DOHH2 (cell line): Measurements from ENCODE around the gene SLC6A16.
"Not testable (repeated sequence)": the region's sequence is repeated elsewhere in the genome, so short reads cannot be mapped to it uniquely, and the experiment has no call there.

Experiments used
- H3F3A ChIP-seq: fragments of 200-600 bp; sonication (generic), shearing (Covaris generic); 2 replicates; pipeline ENCODE4 v1.6.0; 2016; ENCODE audit warnings: antibody characterized with exemption, mild to moderate bottlenecking; ENCODE audit not compliant: control insufficient read depth, insufficient read depth
- H3K27ac ChIP-seq: fragments of 200-600 bp; sonication (generic); 2 replicates; pipeline ENCODE4 v1.5.1; 2014; ENCODE audit warnings: low read depth, mild to moderate bottlenecking, low read length, moderate library complexity
- H3K27me3 ChIP-seq: fragments of 200-600 bp; sonication (generic); 2 replicates; pipeline ENCODE4 v1.6.1; 2014; ENCODE audit warnings: mild to moderate bottlenecking, low read length, mixed read lengths; ENCODE audit not compliant: control insufficient read depth
- H3K36me3 ChIP-seq: fragments of 200-600 bp; sonication (generic); 2 replicates; pipeline ENCODE4 v1.6.1; 2014; ENCODE audit warnings: mild to moderate bottlenecking, low read length, moderate library complexity, mixed read lengths; ENCODE audit not compliant: control insufficient read depth
- H3K4me1 ChIP-seq: fragments of 200-600 bp; sonication (generic); 2 replicates; pipeline ENCODE4 v1.6.1; 2014; ENCODE audit warnings: mild to moderate bottlenecking, low read length, mixed read lengths; ENCODE audit not compliant: control insufficient read depth
- H3K4me2 ChIP-seq: fragments of 200-600 bp; sonication (generic); 2 replicates; pipeline ENCODE4 v1.6.0; 2014; ENCODE audit warnings: mild to moderate bottlenecking, low read length, moderate library complexity
- H3K4me3 ChIP-seq: fragments of 200-600 bp; sonication (generic); 2 replicates; pipeline ENCODE4 v1.5.1; 2014; ENCODE audit warnings: mild to moderate bottlenecking, low read length, mixed read lengths
- H3K79me2 ChIP-seq: fragments of 200-600 bp; sonication (generic); 2 replicates; pipeline ENCODE4 v1.6.1; 2014; ENCODE audit warnings: mild to moderate bottlenecking, low read length, mixed read lengths; ENCODE audit not compliant: control insufficient read depth
- H3K9me2 ChIP-seq: fragments of 200-600 bp; sonication (generic); replicated peaks from 2 replicates; pipeline ENCODE4 v1.6.1; 2014; ENCODE audit warnings: mild to moderate bottlenecking, low read length, mixed read lengths; ENCODE audit not compliant: control insufficient read depth
- H3K9me3 ChIP-seq: fragments of 200-600 bp; sonication (generic); 2 replicates; pipeline ENCODE4 v1.6.1; 2014; ENCODE audit warnings: antibody characterized with exemption, low read length, mixed read lengths; ENCODE audit not compliant: control insufficient read depth, insufficient read depth
- H4K20me1 ChIP-seq: fragments of 200-600 bp; sonication (generic); 2 replicates; pipeline ENCODE4 v1.6.0; 2014; ENCODE audit warnings: low read depth, mild to moderate bottlenecking, antibody characterized with exemption, low read length, moderate library complexity; ENCODE audit not compliant: control insufficient read depth, insufficient read depth
- EZH2phosphoT487 ChIP-seq: fragments of 200-600 bp; sonication (generic); IDR thresholded peaks from 2 replicates; pipeline ENCODE4 v1.6.1; 2017; ENCODE audit warnings: borderline replicate concordance, mild to moderate bottlenecking, antibody characterized with exemption, low read length, moderate library complexity, mixed read lengths
- TF ChIP-seq, protein P1 (sequence below): fragments of 200-600 bp; sonication (generic); IDR thresholded peaks from one replicate; pipeline ENCODE4 v1.5.1; 2014; ENCODE audit warnings: antibody characterized with exemption, mild to moderate bottlenecking, low read depth, low read length; ENCODE audit not compliant: poor library complexity, severe bottlenecking

SLC6A16 gene

DNA sequence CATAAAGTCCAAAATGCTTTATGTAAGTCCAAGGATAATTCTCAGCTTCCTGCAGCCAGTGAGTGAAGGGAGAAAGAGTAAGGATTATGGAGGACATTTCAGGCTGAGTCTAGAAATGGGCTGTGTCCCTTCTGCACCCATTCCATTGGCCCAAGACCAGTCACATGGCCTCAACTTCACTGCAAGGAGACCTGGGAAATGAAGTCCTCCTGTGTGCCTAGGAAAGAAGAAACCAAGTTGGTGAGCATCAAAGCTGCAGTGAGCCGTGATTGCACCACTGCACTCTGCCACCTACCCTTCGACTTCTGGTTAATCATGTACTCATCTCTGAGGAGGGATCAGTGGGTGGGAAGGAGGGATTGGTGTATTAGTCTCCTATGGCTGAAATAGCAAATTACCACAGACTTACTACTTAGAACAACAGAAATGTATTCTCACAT is 6.6 kb upstream of the SLC6A16 start:
- no peaks in the 10 kb centered on the region for H4K20me1 ChIP-seq
- H3K27me3 ChIP-seq: no peaks in the 10 kb centered on the region
- no peaks in the 10 kb centered on the region for H3K9me2 ChIP-seq
- no peak for TF ChIP-seq EZH2phosphoT487
- TF ChIP-seq, protein P1, sequence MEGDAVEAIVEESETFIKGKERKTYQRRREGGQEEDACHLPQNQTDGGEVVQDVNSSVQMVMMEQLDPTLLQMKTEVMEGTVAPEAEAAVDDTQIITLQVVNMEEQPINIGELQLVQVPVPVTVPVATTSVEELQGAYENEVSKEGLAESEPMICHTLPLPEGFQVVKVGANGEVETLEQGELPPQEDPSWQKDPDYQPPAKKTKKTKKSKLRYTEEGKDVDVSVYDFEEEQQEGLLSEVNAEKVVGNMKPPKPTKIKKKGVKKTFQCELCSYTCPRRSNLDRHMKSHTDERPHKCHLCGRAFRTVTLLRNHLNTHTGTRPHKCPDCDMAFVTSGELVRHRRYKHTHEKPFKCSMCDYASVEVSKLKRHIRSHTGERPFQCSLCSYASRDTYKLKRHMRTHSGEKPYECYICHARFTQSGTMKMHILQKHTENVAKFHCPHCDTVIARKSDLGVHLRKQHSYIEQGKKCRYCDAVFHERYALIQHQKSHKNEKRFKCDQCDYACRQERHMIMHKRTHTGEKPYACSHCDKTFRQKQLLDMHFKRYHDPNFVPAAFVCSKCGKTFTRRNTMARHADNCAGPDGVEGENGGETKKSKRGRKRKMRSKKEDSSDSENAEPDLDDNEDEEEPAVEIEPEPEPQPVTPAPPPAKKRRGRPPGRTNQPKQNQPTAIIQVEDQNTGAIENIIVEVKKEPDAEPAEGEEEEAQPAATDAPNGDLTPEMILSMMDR: no peak
- H3K79me2 ChIP-seq: peaks cover 54% of the 10 kb centered on the region
- no peaks in the 10 kb centered on the region for H3K9me3 ChIP-seq
- peak overlapping the region; percentile 85 for H3K4me3 ChIP-seq
- H3K27ac ChIP-seq: peak overlapping the region; percentile 97
- H3K4me2 ChIP-seq: peak overlapping the region; percentile 99
- H3F3A ChIP-seq: peaks cover 70% of the 10 kb centered on the region
- peaks cover 87% of the 10 kb centered on the region for H3K4me1 ChIP-seq
- peaks cover 55% of the 10 kb centered on the region for H3K36me3 ChIP-seq

DNA sequence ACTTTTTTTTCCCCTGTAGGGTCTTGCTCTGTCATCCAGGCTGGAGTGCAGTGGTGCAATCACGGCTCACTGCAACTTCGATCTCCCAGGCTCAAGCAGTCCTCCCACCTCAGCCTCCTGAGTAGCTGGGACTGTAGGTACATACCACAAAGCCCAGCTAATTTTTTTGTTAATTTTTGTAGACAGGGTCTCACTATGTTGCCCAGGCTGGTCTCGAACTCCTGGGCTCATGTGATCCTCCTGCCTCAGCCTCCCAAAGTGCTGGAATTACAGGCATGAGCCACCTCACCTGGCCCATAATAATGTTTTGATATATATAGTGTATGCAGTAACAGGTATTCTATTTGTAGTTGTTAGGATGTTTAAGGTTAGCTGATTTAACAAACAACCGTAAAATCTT is 6.2 kb upstream of the SLC6A16 start:
- Histone ChIP-seq H3K36me3 (peaks cover 50% of the 10 kb centered on the region), H3K27ac (peak overlapping the region; percentile 97), H3K4me1 (peaks cover 88% of the 10 kb centered on the region), H3K4me2 (peak overlapping the region; percentile 99), H3K4me3 (peak overlapping the region; percentile 85), H3F3A (peaks cover 70% of the 10 kb centered on the region), H3K79me2 (peaks cover 49% of the 10 kb centered on the region)
- H3K9me3 ChIP-seq, H4K20me1 ChIP-seq, H3K27me3 ChIP-seq, H3K9me2 ChIP-seq: not testable (repeated sequence)

DNA sequence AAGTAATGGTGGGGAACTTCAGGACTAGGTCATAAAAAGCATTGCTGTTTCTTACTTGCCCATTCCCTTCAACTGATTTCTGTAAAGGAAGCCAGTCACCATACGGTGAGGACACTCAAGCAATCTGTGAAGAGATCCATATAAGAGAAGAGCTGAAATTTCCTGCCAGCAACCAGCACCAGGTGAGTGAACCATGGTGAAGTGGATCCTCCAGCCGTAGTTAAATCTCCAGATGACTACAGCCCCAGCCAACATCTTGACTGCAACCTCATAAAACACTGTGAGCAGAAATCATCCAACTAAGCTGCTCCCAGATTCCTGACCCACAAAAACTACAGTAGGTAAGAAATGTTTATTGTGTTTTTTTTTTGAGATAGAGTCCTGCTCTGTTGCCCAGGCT is 3.8 kb upstream of the SLC6A16 start:
- H3K9me2 ChIP-seq: no peaks in the 10 kb centered on the region
- H3F3A ChIP-seq: peaks cover 61% of the 10 kb centered on the region
- H3K27me3 ChIP-seq: no peaks in the 10 kb centered on the region
- peak overlapping the region; percentile 85 for H3K4me3 ChIP-seq
- H3K79me2 ChIP-seq: peaks cover 49% of the 10 kb centered on the region
- peaks cover 1% of the 10 kb centered on the region for H3K9me3 ChIP-seq
- peaks cover 94% of the 10 kb centered on the region for H3K4me1 ChIP-seq
- TF ChIP-seq EZH2phosphoT487: no peak
- TF ChIP-seq, protein P1: no peak
- H3K4me2 ChIP-seq: peak overlapping the region; percentile 99
- H3K36me3 ChIP-seq: peaks cover 39% of the 10 kb centered on the region
- H3K27ac ChIP-seq: peak overlapping the region; percentile 97
- H4K20me1 ChIP-seq: no peaks in the 10 kb centered on the region

DNA sequence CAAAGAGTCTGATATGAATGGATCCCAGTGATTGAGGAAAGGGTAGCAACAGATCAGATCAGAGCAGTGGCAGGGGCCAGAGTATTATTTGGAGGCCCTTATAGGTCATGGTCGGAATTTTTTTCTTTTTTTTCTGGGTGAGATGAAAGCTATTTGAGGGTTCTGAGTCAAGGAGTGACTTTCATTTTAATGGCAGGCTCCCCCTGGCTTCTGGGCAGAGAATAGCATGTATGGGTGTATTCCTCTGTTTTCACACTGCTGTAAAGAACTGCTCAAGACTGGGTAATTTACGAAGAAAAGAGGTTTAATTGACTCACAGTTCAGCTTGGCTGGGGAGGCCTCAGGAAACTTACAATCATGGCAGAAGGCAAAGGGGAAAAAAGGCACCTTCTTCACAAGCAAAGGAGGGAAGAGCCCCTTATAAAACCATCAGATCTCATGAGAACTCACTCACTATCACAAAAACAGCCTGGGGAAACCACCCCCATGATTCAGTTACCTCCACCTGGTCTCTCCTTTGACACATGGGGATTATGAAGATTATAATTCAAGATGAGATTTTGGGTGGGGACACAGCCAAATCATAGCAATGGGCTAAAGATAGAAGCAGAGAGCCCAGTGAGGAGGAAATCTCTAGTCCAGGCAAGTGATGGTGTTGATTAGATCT is 3.0 kb upstream of the SLC6A16 start:
- Histone ChIP-seq H3F3A (peaks cover 58% of the 10 kb centered on the region), H3K9me3 (peaks cover 5% of the 10 kb centered on the region), H3K4me2 (peak overlapping the region; percentile 99), H3K36me3 (peaks cover 41% of the 10 kb centered on the region), H3K79me2 (peaks cover 50% of the 10 kb centered on the region), H3K4me3 (peak overlapping the region; percentile 85), H3K9me2 (no peaks in the 10 kb centered on the region), H3K27me3 (no peaks in the 10 kb centered on the region), H3K27ac (peak overlapping the region; percentile 97), H3K4me1 (peaks cover 87% of the 10 kb centered on the region), H4K20me1 (no peaks in the 10 kb centered on the region)
- no peak for TF ChIP-seq EZH2phosphoT487
- TF ChIP-seq, protein P1: peak; percentile 89
